GM18858 (cell line): Measurements from ENCODE around the gene TIGD1.

Experiments
- ATAC-seq: cut with Tn5 transposase; IDR thresholded peaks from one replicate; pipeline ENCODE4 v1.9.1; 2021; ENCODE audit not compliant: unreplicated experiment

TIGD1 gene

GRCh38 chr2:232550354-232551249 lies at the start of gene TIGD1, which contains the start of gene EIF4E2:
Gene TIGD1 (minus strand): TSS chr2:232550557. CDS start chr2:232549882, 675 bp downstream.
Gene EIF4E2 (plus strand): TSS chr2:232550689. CDS start chr2:232550725, 36 bp downstream.
- ATAC-seq, result peak; percentile 89

- ATAC-seq, result no peak
Measured at GRCh38 chr2:232598293-232598692, 47.9 kb upstream of the TIGD1 start.

- no peak for ATAC-seq
Measured at GRCh38 chr2:232597362-232598079, 47.2 kb upstream of the TIGD1 start.

GRCh38 chr2:232593982-232594381 lies 43.6 kb upstream of the TIGD1 start:
- ATAC-seq, result no peak

GRCh38 chr2:232592772-232593395 lies 42.5 kb upstream of the TIGD1 start:
- ATAC-seq, result no peak

GRCh38 chr2:232588680-232589585 lies 38.6 kb upstream of the TIGD1 start:
- ATAC-seq, result no peak

- no peak for ATAC-seq
Measured at GRCh38 chr2:232588031-232588430, 37.7 kb upstream of the TIGD1 start.

- no peak for ATAC-seq
Measured at GRCh38 chr2:232587512-232587911, 37.2 kb upstream of the TIGD1 start.

- no peak for ATAC-seq
Measured at GRCh38 chr2:232586943-232587505, 36.7 kb upstream of the TIGD1 start.

GRCh38 chr2:232584238-232584637 lies 33.9 kb upstream of the TIGD1 start:
- ATAC-seq, result no peak

GRCh38 chr2:232581725-232582124 lies 31.4 kb upstream of the TIGD1 start:
- ATAC-seq, result no peak

- no peak for ATAC-seq
Measured at GRCh38 chr2:232580648-232580981, 30.3 kb upstream of the TIGD1 start.

GRCh38 chr2:232578626-232579025 lies 28.3 kb upstream of the TIGD1 start:
- no peak for ATAC-seq

- ATAC-seq, result no peak
Measured at GRCh38 chr2:232577841-232578240, 27.5 kb upstream of the TIGD1 start.

- ATAC-seq, result no peak
Measured at GRCh38 chr2:232576995-232577394, 26.6 kb upstream of the TIGD1 start.

GRCh38 chr2:232575404-232575746 lies 25.0 kb upstream of the TIGD1 start:
- no peak for ATAC-seq

GRCh38 chr2:232574674-232575403 lies 24.5 kb upstream of the TIGD1 start:
- no peak for ATAC-seq

- no peak for ATAC-seq
Measured at GRCh38 chr2:232573771-232574435, 23.5 kb upstream of the TIGD1 start.

- no peak for ATAC-seq
Measured at GRCh38 chr2:232573042-232573441, 22.7 kb upstream of the TIGD1 start.
